HepG2 (cell line): ENCODE results near the gene ADAMTSL4. TPM values are rescaled to one million over a fixed set of nuclear protein-coding genes. Genes with fewer than 3 reads are reported as not detected.

Experiments used
- ATAD3A ChIP-seq: sonication (generic); formaldehyde crosslinking; IDR thresholded peaks from 2 replicates; pipeline ENCODE4 v1.4.0; 2020; ENCODE audit warnings: missing genetic modification reagents
- BHLHE40 ChIP-seq: IDR thresholded peaks from 2 replicates; pipeline ENCODE4 v1.6.1; 2011; ENCODE audit warnings: low read length, improper control_type of control experiment
- JDP2 ChIP-seq: sonication (generic); formaldehyde crosslinking; IDR thresholded peaks from 2 replicates; pipeline ENCODE4 v1.8.1; 2022; ENCODE audit warnings: missing genetic modification reagents, borderline replicate concordance
- KAT7 ChIP-seq: IDR thresholded peaks from 2 replicates; pipeline ENCODE4 v1.6.1; 2018; ENCODE audit warnings: borderline replicate concordance, missing compliant biosample characterization
- MBNL3 ChIP-seq: fragments of 250-450 bp; sonication (Bioruptor Pico); conservative IDR thresholded peaks from 2 replicates; pipeline ENCODE4 v1.8.0; 2022; ENCODE audit warnings: mild to moderate bottlenecking, inconsistent platforms
- MTA3 ChIP-seq: sonication (generic); formaldehyde crosslinking; IDR thresholded peaks from 2 replicates; pipeline ENCODE4 v1.4.0; 2020; ENCODE audit warnings: missing genetic modification reagents
- PRPF4 ChIP-seq: fragments of 200-400 bp; formaldehyde crosslinking; IDR thresholded peaks from 2 replicates; pipeline ENCODE4 v1.6.1; 2016; ENCODE audit warnings: low read length, low read depth; ENCODE audit not compliant: poor library complexity, severe bottlenecking
- SIN3B ChIP-seq: fragments of 150-350 bp; IDR thresholded peaks from 2 replicates; pipeline ENCODE4 v1.6.1; 2014; ENCODE audit warnings: low read length
- SMYD3 ChIP-seq: sonication (generic); formaldehyde crosslinking; IDR thresholded peaks from 2 replicates; pipeline ENCODE4 v1.8.1; 2023; ENCODE audit warnings: mild to moderate bottlenecking, missing genetic modification reagents
- SRSF9 ChIP-seq: fragments of 200-400 bp; formaldehyde crosslinking; IDR thresholded peaks from 2 replicates; pipeline ENCODE4 v1.6.1; 2018; ENCODE audit warnings: borderline replicate concordance, mild to moderate bottlenecking, low read depth, low read length; ENCODE audit not compliant: insufficient read depth, poor library complexity, severe bottlenecking
- THAP9 ChIP-seq: sonication (generic); formaldehyde crosslinking; IDR thresholded peaks from 2 replicates; pipeline ENCODE4; 2020; ENCODE audit warnings: missing genetic modification reagents, mild to moderate bottlenecking, borderline replicate concordance
- THRA ChIP-seq: sonication (generic); formaldehyde crosslinking; IDR thresholded peaks from 2 replicates; pipeline ENCODE4 v1.4.0; 2020; ENCODE audit warnings: missing genetic modification reagents, borderline replicate concordance
- ZC3H13 ChIP-seq: sonication (generic); formaldehyde crosslinking; IDR thresholded peaks from 2 replicates; pipeline ENCODE4 v1.8.1; 2023; ENCODE audit warnings: mild to moderate bottlenecking, missing genetic modification reagents, moderate library complexity
- ZMYM4 ChIP-seq: sonication (generic); formaldehyde crosslinking; IDR thresholded peaks from 2 replicates; pipeline ENCODE4 v1.8.1; 2023; ENCODE audit warnings: mild to moderate bottlenecking, missing genetic modification reagents
- ZNF235 ChIP-seq: sonication (generic); formaldehyde crosslinking; IDR thresholded peaks from 2 replicates; pipeline ENCODE4 v1.8.1; 2023; ENCODE audit warnings: mild to moderate bottlenecking, missing genetic modification reagents, borderline replicate concordance
- ZNF503 ChIP-seq: sonication (generic); formaldehyde crosslinking; IDR thresholded peaks from 2 replicates; pipeline ENCODE4 v1.4.0; 2020; ENCODE audit warnings: missing genetic modification reagents
- ZNF552 ChIP-seq: sonication (generic); formaldehyde crosslinking; IDR thresholded peaks from 2 replicates; pipeline ENCODE4 v1.9.0; 2022; ENCODE audit warnings: missing genetic modification reagents, mild to moderate bottlenecking, borderline replicate concordance
- ZNF639 ChIP-seq: conservative IDR thresholded peaks from 2 replicates; pipeline ENCODE4 v1.6.1; 2018; ENCODE audit warnings: missing genetic modification reagents
- ZNF75D ChIP-seq: sonication (generic); formaldehyde crosslinking; IDR thresholded peaks from 2 replicates; pipeline ENCODE4 v1.8.1; 2023; ENCODE audit warnings: missing genetic modification reagents, mild to moderate bottlenecking, borderline replicate concordance
- ZNF777 ChIP-seq: sonication (generic); formaldehyde crosslinking; IDR thresholded peaks from 2 replicates; pipeline ENCODE4 v1.4.0; 2020; ENCODE audit warnings: missing genetic modification reagents
- ZNF879 ChIP-seq: sonication (generic); formaldehyde crosslinking; IDR thresholded peaks from 2 replicates; pipeline ENCODE4 v1.8.1; 2023; ENCODE audit warnings: missing genetic modification reagents
- ZZZ3 ChIP-seq: sonication (generic); formaldehyde crosslinking; IDR thresholded peaks from 2 replicates; pipeline ENCODE4 v1.4.0; 2020; ENCODE audit warnings: missing genetic modification reagents, mild to moderate bottlenecking, borderline replicate concordance
- polyA plus RNA-seq, 8 experiments: library from polyadenylated mRNA; depleted of rRNA in 3 of 8; stranded (reverse) in 7 of 8; unstranded in 1 of 8; fragments of >200 nt; fragmentation: Illumina TruSeq in 4 of 8; extraction: Trizol in 4 of 8; gene quantifications; 2 replicates each; pipeline versions ENCODE4 v1.2.1 to v1.2.3, GENCODE V29; 2011 to 2016; ENCODE audit warnings: low read depth in 4 of 8, missing spikeins in 1 of 8, mixed read lengths in 1 of 8; ENCODE audit not compliant: insufficient read depth in 1 of 8
- total RNA-seq, 5 experiments: library from RNA; depleted of rRNA; stranded (reverse); fragments of >200 nt; fragmentation: Illumina TruSeq; extraction: Trizol; gene quantifications; 2 replicates each; pipeline ENCODE4 v1.2.3, GENCODE V29; 2016; ENCODE audit warnings: low read depth in 1 of 5

The ADAMTSL4 gene
- total and polyA plus RNA-seq, 2 of the 13 experiments (the other 11 are each of a cell fraction or from before 2014, with no cell fraction given) = 3.9 to 16.4 TPM

GRCh38 chr1:150579110-150579944 is 30.1 kb downstream of the ADAMTSL4 start, which contains the start of gene MCL1 (continued):
- 0 out of 2 replicates have a peak, but pooled peaks have one; percentile 42 for TF ChIP-seq ZNF639 (CRISPR knock-in tag)
- TF ChIP-seq SMYD3 (CRISPR knock-in tag) = no peak
- no peak for TF ChIP-seq THAP9
- no peak for TF ChIP-seq SRSF9
- peak; percentile 28 for TF ChIP-seq ZC3H13 (CRISPR knock-in tag)
- no peak for TF ChIP-seq MBNL3 (CRISPR knock-in tag)
- TF ChIP-seq ZNF503 (CRISPR knock-in tag) = no peak; the same call in 1 of the 2 replicates
- TF ChIP-seq ZMYM4 (CRISPR knock-in tag) = peak; percentile 65; the same call in 1 of the 2 replicates
- no peak; the same call in 1 of the 2 replicates for TF ChIP-seq ZNF552 (CRISPR knock-in tag)
- peak; percentile 50; the same call in 1 of the 2 replicates for TF ChIP-seq ZNF235 (CRISPR knock-in tag)
- TF ChIP-seq ATAD3A (CRISPR knock-in tag) = no peak
- TF ChIP-seq ZNF75D (CRISPR knock-in tag) = no peak
- TF ChIP-seq ZNF879 (CRISPR knock-in tag) = no peak
- TF ChIP-seq SIN3B = peak; percentile 61; the same call in 1 of the 2 replicates
- no peak for TF ChIP-seq BHLHE40
- TF ChIP-seq JDP2 (CRISPR knock-in tag) = no peak; the same call in 1 of the 2 replicates
- no peak for TF ChIP-seq MTA3 (CRISPR knock-in tag)
- TF ChIP-seq ZZZ3 = no peak
- peak; percentile 16 for TF ChIP-seq PRPF4
- peak; percentile 77 for TF ChIP-seq KAT7 (CRISPR knock-in tag)
- TF ChIP-seq THRA (CRISPR knock-in tag) = no peak; the same call in 1 of the 2 replicates
- TF ChIP-seq ZNF777 = peak; percentile 53; the same call in 1 of the 2 replicates
